Measurements from ENCODE around the gene ZNF664.

The ZNF664 gene

DNA sequence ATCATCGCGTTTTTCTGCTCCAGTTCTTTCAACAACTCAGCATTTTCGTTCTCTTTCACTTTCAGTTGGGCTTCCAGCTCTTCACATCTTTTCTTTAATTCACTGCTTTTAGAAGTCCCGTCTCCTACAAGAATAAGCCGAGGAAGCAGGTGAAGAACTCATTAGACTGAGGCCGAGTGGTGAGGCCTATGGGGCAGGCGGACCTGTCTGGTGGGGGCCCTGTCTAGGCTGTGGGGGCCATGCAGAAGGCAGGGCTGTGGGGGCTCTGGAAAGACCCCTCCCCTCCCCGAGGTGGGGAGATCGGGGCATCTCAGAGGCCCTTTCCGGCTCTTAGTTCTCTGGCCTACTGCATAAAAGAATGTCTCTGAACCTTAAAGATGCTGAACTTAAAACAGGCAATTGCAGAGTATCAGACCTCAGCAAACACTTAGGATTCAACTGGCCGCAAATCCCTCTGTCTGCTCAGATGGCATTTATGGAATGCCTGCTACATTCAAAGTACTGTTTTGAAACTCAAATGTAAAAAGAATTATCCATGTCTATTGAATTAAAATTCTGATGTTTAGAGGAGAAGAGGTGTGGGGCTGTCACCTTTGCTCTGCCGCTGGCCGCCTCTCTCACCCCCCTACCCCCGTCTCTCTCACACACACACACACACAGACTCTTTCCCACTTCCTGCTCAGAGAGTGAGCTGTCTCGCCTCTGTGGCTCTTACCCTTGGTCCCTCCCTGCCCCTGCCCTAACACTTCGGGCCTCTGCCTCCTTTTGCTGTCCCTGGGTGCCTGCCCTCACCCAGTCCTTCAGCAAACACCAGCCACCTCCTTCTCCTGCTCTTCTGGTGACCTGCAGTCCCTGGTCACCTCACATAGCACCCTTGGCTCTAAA is 35.1 kb upstream of the ZNF664 start:
- Histone ChIP-seq H3K27me3 (ENCODE audit: insufficient read depth, low read length, poor library complexity) (no peaks in the 10 kb centered on the region), H3K36me3 (ENCODE audit: insufficient read depth, low read length) (0 out of 2 replicates have a peak, but pooled peaks cover 4% of the 10 kb centered on the region), H3K9ac (ENCODE audit: low read depth, low read length) (no peak overlapping the region), H3K27ac (ENCODE audit: low read length) (no peak overlapping the region; the same call in 1 of the 2 replicates), H3K4me1 (ENCODE audit: insufficient read depth, low read length) (peaks cover 18% of the 10 kb centered on the region), H2AFZ (ENCODE audit: low read depth, low read length) (no peak overlapping the region), H3K79me2 (ENCODE audit: insufficient read depth, low read length) (no peaks in the 10 kb centered on the region), H3K4me2 (ENCODE audit: insufficient read depth, low read length) (no peak overlapping the region), H3K4me3 (ENCODE audit: low read depth in 1 of 2, low read length in 2 of 2) (no peak overlapping the region), H3K9me3 (ENCODE audit: insufficient read depth, low read length, severe bottlenecking) (no peaks in the 10 kb centered on the region), H4K20me1 (ENCODE audit: insufficient read depth, low read length) (no peaks in the 10 kb centered on the region; the same call in 1 of the 2 replicates)
- TF ChIP-seq EZH2 (IDR thresholded peaks at IDR 0.05; ENCODE audit: borderline replicate concordance, low read depth, low read length, severe bottlenecking) = no peak
- TF ChIP-seq CTCF (IDR thresholded peaks at IDR 0.05; ENCODE audit: borderline replicate concordance, extremely low read depth, low read length, poor library complexity, severe bottlenecking) = no peak
- ATAC-seq (ENCODE audit: insufficient read depth, low read depth) = peak; percentile 95
- peak; percentile 62 for DNase-seq

GRCh38 chr12:123938679-123939480 is 34.1 kb upstream of the ZNF664 start:
- no peak overlapping the region for H3K4me3 ChIP-seq (ENCODE audit: low read depth in 1 of 2, low read length in 2 of 2)
- H3K4me1 ChIP-seq (ENCODE audit: insufficient read depth, low read length) = peaks cover 17% of the 10 kb centered on the region
- H3K9me3 ChIP-seq (ENCODE audit: insufficient read depth, low read length, severe bottlenecking) = no peaks in the 10 kb centered on the region
- DNase-seq (peak; percentile 13), ATAC-seq (ENCODE audit: insufficient read depth, low read depth) (no peak)
- no peak overlapping the region for H3K4me2 ChIP-seq (ENCODE audit: insufficient read depth, low read length)
- H4K20me1 ChIP-seq (ENCODE audit: insufficient read depth, low read length) = no peaks in the 10 kb centered on the region; the same call in none of the 2 replicates
- H3K36me3 ChIP-seq (ENCODE audit: insufficient read depth, low read length) = 0 out of 2 replicates have a peak, but pooled peaks cover 8% of the 10 kb centered on the region
- H3K27ac ChIP-seq (ENCODE audit: low read length) = no peak overlapping the region; the same call in 1 of the 2 replicates
- H3K27me3 ChIP-seq (ENCODE audit: insufficient read depth, low read length, poor library complexity) = no peaks in the 10 kb centered on the region
- H2AFZ ChIP-seq (ENCODE audit: low read depth, low read length) = no peak overlapping the region
- TF ChIP-seq EZH2 (IDR thresholded peaks at IDR 0.05; ENCODE audit: borderline replicate concordance, low read depth, low read length, severe bottlenecking) = no peak
- peak; percentile 55 for TF ChIP-seq CTCF (IDR thresholded peaks at IDR 0.05; ENCODE audit: borderline replicate concordance, extremely low read depth, low read length, poor library complexity, severe bottlenecking)
- H3K9ac ChIP-seq (ENCODE audit: low read depth, low read length) = no peak overlapping the region
- H3K79me2 ChIP-seq (ENCODE audit: insufficient read depth, low read length) = no peaks in the 10 kb centered on the region

- Histone ChIP-seq H3K9ac (ENCODE audit: low read depth, low read length) (no peak overlapping the region), H3K4me2 (ENCODE audit: insufficient read depth, low read length) (no peak overlapping the region), H3K36me3 (ENCODE audit: insufficient read depth, low read length) (0 out of 2 replicates have a peak, but pooled peaks cover 8% of the 10 kb centered on the region), H4K20me1 (ENCODE audit: insufficient read depth, low read length) (no peaks in the 10 kb centered on the region; the same call in none of the 2 replicates), H3K27ac (ENCODE audit: low read length) (no peak overlapping the region), H3K27me3 (ENCODE audit: insufficient read depth, low read length, poor library complexity) (no peaks in the 10 kb centered on the region), H3K4me3 (ENCODE audit: low read depth in 1 of 2, low read length in 2 of 2) (no peak overlapping the region), H3K9me3 (ENCODE audit: insufficient read depth, low read length, severe bottlenecking) (no peaks in the 10 kb centered on the region), H2AFZ (ENCODE audit: low read depth, low read length) (no peak overlapping the region), H3K4me1 (ENCODE audit: insufficient read depth, low read length) (peaks cover 17% of the 10 kb centered on the region), H3K79me2 (ENCODE audit: insufficient read depth, low read length) (no peaks in the 10 kb centered on the region)
- TF ChIP-seq EZH2 (IDR thresholded peaks at IDR 0.05; ENCODE audit: borderline replicate concordance, low read depth, low read length, severe bottlenecking) = no peak
- TF ChIP-seq CTCF (IDR thresholded peaks at IDR 0.05; ENCODE audit: borderline replicate concordance, extremely low read depth, low read length, poor library complexity, severe bottlenecking) = no peak
- ATAC-seq (ENCODE audit: insufficient read depth, low read depth) (no peak), DNase-seq (no peak)
Observed at GRCh38 chr12:123939716-123940626, 33.0 kb upstream of the ZNF664 start.

Data from DND-41 (cell line).